ENCODE results near the gene ABCC10. TPM values are rescaled to one million over a fixed set of nuclear protein-coding genes. Genes with fewer than 3 reads are reported as not detected.
"Not testable (repeated sequence)": the region's sequence is repeated elsewhere in the genome, so short reads cannot be mapped to it uniquely, and the experiment has no call there.

The ABCC10 gene
- polyA plus RNA-seq, 2 of the 4 experiments (the other 2 are of a cell fraction) = 6.8 to 9.3 TPM

- H3K27ac ChIP-seq = no peak overlapping the region
- CTCF ChIA-PET = interaction anchor here (1.0 to 7.1 kb wide), 7 partner anchors 10 to 268 kb away, joined by 3 to 79 read pairs (median 5); partner anchors contain the start of genes DLK2 and LRRC73
- no peak overlapping the region for H3K4me2 ChIP-seq
- ATAC-seq (no peak), FAIRE-seq (no peak), DNase-seq (ENCODE audit: low read depth in 1 of 2, low spot score in 1 of 2) (no peak)
- no peaks in the 10 kb centered on the region for H3K9me3 ChIP-seq
- 88% methylated on average over 6 of the region's 6 CpGs for WGBS (ENCODE audit: missing lambda C conversion rate)
- no peak overlapping the region for H3K4me3 ChIP-seq
- POLR2A ChIA-PET = no interaction called here
- TF ChIP-seq HMGXB4 (CRISPR knock-in tag; IDR thresholded peaks at IDR 0.05; ENCODE audit: borderline replicate concordance) (no peak), SREBF2 (IDR thresholded peaks at IDR 0.05) (no peak), HEYL (CRISPR knock-in tag; IDR thresholded peaks at IDR 0.05) (no peak), KDM1A (IDR thresholded peaks at IDR 0.05; ENCODE audit: low read depth) (no peak), ZSCAN20 (CRISPR knock-in tag; IDR thresholded peaks at IDR 0.05) (no peak), EHMT2 (IDR thresholded peaks at IDR 0.05; ENCODE audit: low read depth) (no peak), FOXS1 (CRISPR knock-in tag; IDR thresholded peaks at IDR 0.05) (no peak), NPAS2 (CRISPR knock-in tag; IDR thresholded peaks at IDR 0.05; ENCODE audit: borderline replicate concordance) (no peak)
- H3K4me1 ChIP-seq = peaks cover 16% of the 10 kb centered on the region
Observed at GRCh38 chr6:43497129-43497396, 69.7 kb downstream of the ABCC10 start.

- 94% methylated on average over 10 of the region's 12 CpGs for WGBS (ENCODE audit: missing lambda C conversion rate)
- POLR2A ChIA-PET = no interaction called here
- no peak for DNase-seq (ENCODE audit: low read depth in 1 of 2, low spot score in 1 of 2)
- Histone ChIP-seq H3K4me2 (no peak overlapping the region), H3K9me3 (no peaks in the 10 kb centered on the region), H3K4me3 (no peak overlapping the region), H3K27ac (no peak overlapping the region), H3K4me1 (peaks cover 16% of the 10 kb centered on the region)
- no peak for ATAC-seq
- FAIRE-seq = no peak
- TF ChIP-seq RNF2 (IDR thresholded peaks at IDR 0.05; ENCODE audit: borderline replicate concordance, low read depth) (no peak), RARB (CRISPR knock-in tag; IDR thresholded peaks at IDR 0.05) (no peak), FOSL2 (IDR thresholded peaks at IDR 0.05) (no peak), FOSL2 (CRISPR knock-in tag; IDR thresholded peaks at IDR 0.05) (no peak), NR3C1 (IDR thresholded peaks at IDR 0.05) (no peak), E2F6 (IDR thresholded peaks at IDR 0.05; ENCODE audit: borderline replicate concordance, low read depth) (no peak), CEBPB (IDR thresholded peaks at IDR 0.05) (no peak), ZC3H11A (IDR thresholded peaks at IDR 0.05) (no peak), CBX2 (IDR thresholded peaks at IDR 0.05; ENCODE audit: borderline replicate concordance, low read depth) (no peak), BCL3 (IDR thresholded peaks at IDR 0.05) (no peak), HEYL (CRISPR knock-in tag; IDR thresholded peaks at IDR 0.05) (no peak), REST (IDR thresholded peaks at IDR 0.05) (no peak), HOXB13 (CRISPR knock-in tag; IDR thresholded peaks at IDR 0.05; ENCODE audit: low read depth) (no peak), CBX8 (IDR thresholded peaks at IDR 0.05) (no peak), SMC3 (IDR thresholded peaks at IDR 0.05) (no peak), POLR2AphosphoS2 (conservative IDR thresholded peaks at IDR 0.05; ENCODE audit: low read length) (no peak), ELK1 (IDR thresholded peaks at IDR 0.05; ENCODE audit: low read depth, low read length) (no peak), ZNF302 (CRISPR knock-in tag; IDR thresholded peaks at IDR 0.05) (no peak)
- CTCF ChIA-PET = interaction anchor here (0.6 to 7.1 kb wide), 6 partner anchors 10 to 269 kb away, joined by 3 to 79 read pairs (median 5); partner anchors contain the start of genes DLK2 and LRRC73
Observed at GRCh38 chr6:43497689-43498088, 70.3 kb downstream of the ABCC10 start.

GRCh38 chr6:43498291-43498690 lies 71.0 kb downstream of the ABCC10 start:
- H3K4me3 ChIP-seq; POLR2A ChIA-PET; ATAC-seq; H3K4me2 ChIP-seq; H3K27ac ChIP-seq; DNase-seq (ENCODE audit: low read depth in 1 of 2, low spot score in 1 of 2); H3K9me3 ChIP-seq; FAIRE-seq: not testable (repeated sequence)
- 85% methylated on average over 5 of the region's 5 CpGs for WGBS (ENCODE audit: missing lambda C conversion rate)
- H3K4me1 ChIP-seq = peaks cover 16% of the 10 kb centered on the region
- CTCF ChIA-PET = interaction anchor here (0.6 to 7.1 kb wide), 4 partner anchors 9 to 269 kb away, joined by 3 to 79 read pairs (median 34); partner anchors contain the start of genes DLK2 and LRRC73
